Stimulated activated CD4-positive, alpha-beta T cell treated with anti-CD3 and anti-CD28 coated beads, Interleukin-12 subunit alpha, Interleukin-12 subunit beta, amount 100 ng/mL, for 24 hours (primary cell): ENCODE measurements around the gene RAPGEF2.

Experiments
- DNase-seq, 2 experiments: peaks; one replicate each; pipeline ENCODE4 v3.0.0-alpha.2; 2020; ENCODE audit warnings: low read depth in 2 of 2

The RAPGEF2 gene

GRCh38 chr4:159280442-159281172 lies 177.7 kb downstream of the RAPGEF2 start:
- DNase-seq, result no peak

- DNase-seq, result no peak
These were observed 178.9 kb downstream of the RAPGEF2 start for GRCh38 chr4:159281771-159282170.

GRCh38 chr4:159282329-159282728 lies 179.4 kb downstream of the RAPGEF2 start:
- DNase-seq, result no peak

DNA sequence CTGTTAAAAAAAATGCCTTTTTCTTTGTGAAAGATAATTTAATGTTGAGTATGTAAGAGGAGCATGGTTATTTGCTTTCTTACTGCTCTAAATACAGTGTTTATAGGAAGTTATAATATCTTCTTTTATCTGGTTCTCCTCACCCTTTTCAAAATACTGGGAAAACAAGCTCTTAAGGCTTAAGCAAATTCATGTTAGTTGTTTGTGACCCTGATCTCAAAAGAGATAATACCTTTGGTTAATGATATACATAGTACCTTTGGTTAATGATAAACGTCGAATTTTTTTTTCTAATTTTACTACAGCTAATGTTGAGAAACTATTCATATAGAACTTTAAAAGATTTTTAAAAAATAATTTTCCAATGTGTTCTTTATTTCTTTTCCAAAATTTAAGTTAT lies 180.1 kb downstream of the RAPGEF2 start:
- no peak for DNase-seq

DNA sequence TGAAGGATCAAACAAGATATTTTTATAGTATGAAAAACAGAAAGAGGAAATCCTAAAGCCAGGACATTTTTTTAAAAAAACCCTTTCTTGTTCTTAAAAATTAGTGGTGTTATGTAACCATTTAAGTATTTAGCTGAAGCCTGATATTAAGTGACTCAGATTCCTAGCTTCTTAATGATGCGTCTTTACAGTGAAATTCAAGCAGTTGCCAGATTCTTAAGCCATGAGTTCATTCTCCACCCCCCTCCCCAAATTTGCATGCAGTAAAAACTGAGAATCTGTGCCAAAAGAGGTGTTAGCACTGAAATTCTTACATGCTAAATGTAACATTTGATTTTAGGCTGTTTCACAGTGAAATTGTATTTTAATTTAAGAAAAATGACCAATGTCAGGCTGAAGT lies 180.8 kb downstream of the RAPGEF2 start:
- DNase-seq, result no peak

GRCh38 chr4:159284113-159284512 lies 181.2 kb downstream of the RAPGEF2 start:
- no peak for DNase-seq

DNA sequence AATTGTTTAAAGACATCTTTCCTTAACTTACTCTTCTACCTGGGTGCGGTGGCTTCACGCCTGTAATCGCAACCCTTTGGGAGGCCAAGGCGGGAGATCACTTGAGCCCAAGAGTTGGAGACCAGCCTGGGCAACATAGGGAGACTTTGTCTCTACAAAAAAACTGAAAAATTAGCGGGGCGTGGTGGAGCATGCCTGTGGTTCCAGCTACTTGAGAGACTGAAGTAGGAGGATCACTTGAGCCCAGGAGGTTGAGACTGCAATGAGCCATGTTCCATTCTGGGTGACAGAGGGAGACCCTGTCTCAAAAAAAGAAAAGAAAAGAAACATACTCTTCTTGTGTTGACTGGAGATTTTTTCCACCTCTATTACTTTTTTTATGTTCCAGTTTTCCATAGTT lies 181.9 kb downstream of the RAPGEF2 start:
- no peak for DNase-seq

GRCh38 chr4:159287767-159288166 lies 184.9 kb downstream of the RAPGEF2 start:
- DNase-seq, result no peak

DNA sequence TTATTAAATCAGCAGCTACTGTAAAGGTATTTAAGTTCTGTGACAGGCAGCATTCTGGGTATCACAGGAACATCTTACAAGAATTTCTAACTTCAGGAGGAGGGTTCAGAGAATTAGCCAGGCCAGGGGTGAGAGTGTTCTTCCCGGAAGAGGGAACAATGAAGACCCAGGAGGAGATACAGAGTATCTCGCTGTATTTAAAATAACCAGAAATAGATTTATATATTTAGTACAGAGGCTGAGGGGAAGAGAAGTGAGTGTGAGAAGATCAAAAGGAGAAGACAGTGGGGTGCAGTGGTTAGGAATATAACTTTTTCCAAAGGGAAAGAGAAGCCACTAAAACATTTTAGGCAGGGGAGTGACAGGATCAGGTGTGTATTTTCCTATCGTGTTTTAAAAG lies 186.8 kb downstream of the RAPGEF2 start:
- no peak for DNase-seq

GRCh38 chr4:159290321-159291030 lies 187.6 kb downstream of the RAPGEF2 start:
- no peak for DNase-seq

- no peak for DNase-seq
These were observed 188.3 kb downstream of the RAPGEF2 start for GRCh38 chr4:159291176-159291575.

- DNase-seq, result no peak
These were observed 189.4 kb downstream of the RAPGEF2 start for GRCh38 chr4:159292137-159292896.

GRCh38 chr4:159293811-159294515 lies 191.1 kb downstream of the RAPGEF2 start:
- DNase-seq, result no peak

GRCh38 chr4:159296061-159296460 lies 193.2 kb downstream of the RAPGEF2 start:
- DNase-seq, result no peak

- no peak for DNase-seq
These were observed 194.2 kb downstream of the RAPGEF2 start for GRCh38 chr4:159297091-159297490.

GRCh38 chr4:159298502-159298901 lies 195.6 kb downstream of the RAPGEF2 start:
- no peak for DNase-seq

GRCh38 chr4:159303435-159303834 lies 200.6 kb downstream of the RAPGEF2 start:
- DNase-seq, result no peak

DNA sequence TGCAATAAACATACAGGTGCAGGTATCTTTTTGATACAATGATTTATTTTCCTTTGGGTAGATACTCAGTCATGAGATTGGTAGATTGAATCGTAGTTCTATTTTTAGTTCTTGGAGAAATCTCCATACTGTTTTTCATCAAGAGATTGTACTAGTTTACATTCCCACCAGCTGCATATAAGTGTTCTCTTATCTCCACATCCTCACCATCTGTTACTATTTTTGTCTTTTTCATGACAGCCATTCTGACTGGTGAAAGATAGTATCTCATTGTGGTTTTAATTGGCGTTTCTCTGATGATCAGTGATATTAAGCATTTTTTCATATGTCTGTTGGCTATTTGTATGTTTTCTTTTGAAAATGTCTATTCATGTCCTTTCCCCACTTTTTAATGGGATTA lies 202.2 kb downstream of the RAPGEF2 start:
- DNase-seq, result no peak

DNA sequence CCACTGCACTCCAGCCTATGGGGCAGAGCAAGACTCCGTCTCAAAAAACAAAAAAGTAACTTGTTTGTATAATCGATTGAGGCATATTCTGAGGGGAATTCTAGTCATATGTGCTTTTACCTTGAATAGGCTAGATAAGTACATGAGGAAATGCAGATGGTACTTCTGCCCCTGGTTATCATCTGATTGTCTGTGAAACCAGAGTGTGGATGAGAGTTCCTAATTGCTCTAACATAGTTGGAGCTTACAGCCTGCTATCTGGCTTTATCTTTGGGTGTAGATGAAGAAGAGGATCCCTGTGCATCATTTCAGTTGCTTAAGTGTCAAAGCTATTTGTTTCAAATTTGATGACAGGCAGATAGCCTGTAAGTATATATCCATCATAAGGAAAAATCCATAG lies 205.1 kb downstream of the RAPGEF2 start:
- no peak for DNase-seq

DNA sequence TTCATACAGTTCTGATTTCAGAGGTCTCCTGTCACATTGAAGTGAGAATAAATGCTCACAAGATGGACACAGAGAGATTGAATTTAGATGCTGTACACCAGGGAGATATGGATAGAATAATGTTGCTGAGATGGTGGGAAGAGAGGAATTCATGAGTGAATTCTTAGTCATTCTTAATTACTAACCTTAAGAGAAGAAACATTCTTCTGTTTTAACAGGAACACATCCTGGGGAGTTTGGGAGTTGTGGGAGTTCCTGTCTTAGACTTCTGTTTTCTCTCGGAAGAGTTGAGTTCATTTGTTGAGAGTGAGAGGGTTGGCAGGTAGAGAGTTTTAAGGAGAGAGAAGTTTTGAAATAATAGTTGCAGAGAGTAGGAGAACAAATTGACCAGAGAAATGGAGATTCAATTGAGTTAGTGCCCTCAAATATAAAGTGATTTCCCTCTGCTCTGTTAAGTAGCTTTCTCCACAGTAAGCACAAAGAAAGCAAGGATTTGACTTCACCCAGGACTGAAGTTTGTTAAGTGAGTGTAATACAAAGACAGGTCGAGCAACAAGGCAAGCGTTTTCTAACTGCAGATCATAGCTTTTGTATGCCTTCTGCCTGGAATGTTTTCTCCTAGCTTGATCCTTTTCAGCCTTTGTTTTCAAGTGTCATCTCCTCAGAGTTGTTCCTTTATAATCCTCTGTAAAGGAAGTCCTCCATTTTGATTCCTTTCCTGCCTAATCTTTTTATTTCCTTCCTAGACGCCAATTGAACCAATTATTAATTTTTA lies 205.9 kb downstream of the RAPGEF2 start:
- no peak for DNase-seq

DNA sequence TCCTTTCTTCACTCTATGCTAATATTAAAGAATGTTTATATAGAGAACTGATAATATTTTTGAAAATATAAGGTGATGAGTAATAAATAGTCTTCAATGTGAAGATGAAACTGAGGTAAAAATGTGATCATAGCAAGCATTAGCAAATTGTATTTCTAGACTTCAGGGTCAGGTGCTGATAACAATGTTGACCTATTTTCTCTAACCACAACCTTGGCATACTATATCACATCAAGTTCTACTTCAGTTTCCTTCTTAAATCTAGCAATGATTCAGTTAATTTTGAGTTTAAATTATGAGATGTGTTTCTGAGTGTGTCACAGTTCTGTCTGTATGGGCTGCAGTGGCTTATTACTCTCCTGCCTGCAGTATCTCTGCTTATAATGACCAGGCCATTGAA lies 209.4 kb downstream of the RAPGEF2 start:
- DNase-seq, result no peak
